Measurements from ENCODE around the gene HDGFL2.

Gene HDGFL2

DNA sequence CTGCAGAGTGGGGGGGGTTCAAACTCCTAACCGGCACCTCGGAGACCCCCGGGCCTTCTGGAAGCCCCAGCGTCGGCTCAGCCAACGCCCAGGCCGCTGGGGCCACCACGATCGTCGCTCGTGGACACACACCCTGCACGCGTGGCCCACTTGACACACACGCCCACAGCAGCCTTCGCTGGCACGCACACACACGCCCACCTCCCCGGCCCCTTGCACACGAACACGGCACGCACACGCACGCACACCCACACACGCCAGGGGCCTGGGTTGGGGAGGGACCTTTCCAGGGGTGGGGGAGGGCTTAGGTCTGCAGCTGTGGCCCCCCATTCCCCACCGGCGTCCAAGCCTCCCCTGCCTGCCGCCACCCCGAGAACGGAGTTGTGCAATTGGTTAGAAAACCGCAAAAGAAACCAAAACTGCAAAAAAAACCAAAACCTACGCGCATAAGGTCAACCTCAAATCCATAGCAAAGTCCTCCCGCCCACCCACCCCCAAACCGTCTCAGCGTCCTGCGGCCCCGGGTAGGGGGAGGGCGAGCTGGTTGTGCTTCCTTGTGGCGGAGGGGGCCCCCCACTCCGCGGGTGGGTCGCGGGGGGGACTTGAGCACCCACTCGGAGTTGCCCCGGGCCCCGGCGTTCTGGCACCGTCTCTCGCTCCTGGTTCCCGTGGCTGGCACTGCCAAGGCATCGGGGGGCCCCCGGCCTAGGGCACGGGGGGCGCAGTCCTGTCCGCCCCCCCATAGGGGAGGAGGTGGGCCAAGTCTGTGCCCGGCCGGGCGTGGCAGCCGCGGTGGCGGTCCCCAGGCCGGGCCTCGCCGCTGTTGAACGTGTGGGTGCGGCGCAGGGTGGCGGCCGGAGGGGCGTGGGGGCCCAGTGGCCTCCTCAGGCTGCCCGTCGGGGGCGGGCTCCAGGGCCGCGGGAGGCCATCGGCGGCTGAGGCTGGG, 71.1 kb downstream of the HDGFL2 start:
- Histone ChIP-seq H3K9me3 (replicated peaks; ENCODE audit: insufficient read depth, low read length) (no peaks in the 10 kb centered on the region), H3K9ac (ENCODE audit: low read length) (no peak overlapping the region), H3F3A (ENCODE audit: insufficient read depth, low read length) (no peaks in the 10 kb centered on the region), H3K9me2 (replicated peaks; ENCODE audit: insufficient read depth, low read length) (no peaks in the 10 kb centered on the region), H3K4me1 (ENCODE audit: low read length) (peaks cover 5% of the 10 kb centered on the region; the same call in 1 of the 2 replicates), H3K4me2 (ENCODE audit: low read depth, low read length) (no peak overlapping the region), H3K27ac (ENCODE audit: low read length) (no peak overlapping the region), H3K79me2 (ENCODE audit: low read length) (no peaks in the 10 kb centered on the region), H3K27me3 (replicated peaks; ENCODE audit: insufficient read depth, low read length) (peaks cover 69% of the 10 kb centered on the region), H3K4me3 (ENCODE audit: low read length) (no peak overlapping the region), H3K36me3 (replicated peaks; ENCODE audit: insufficient read depth, low read length) (no peaks in the 10 kb centered on the region), H2AFZ (ENCODE audit: low read length) (no peak overlapping the region), H4K20me1 (ENCODE audit: insufficient read depth, low read length) (no peaks in the 10 kb centered on the region)
- no peak for DNase-seq
- TF ChIP-seq, protein P1, sequence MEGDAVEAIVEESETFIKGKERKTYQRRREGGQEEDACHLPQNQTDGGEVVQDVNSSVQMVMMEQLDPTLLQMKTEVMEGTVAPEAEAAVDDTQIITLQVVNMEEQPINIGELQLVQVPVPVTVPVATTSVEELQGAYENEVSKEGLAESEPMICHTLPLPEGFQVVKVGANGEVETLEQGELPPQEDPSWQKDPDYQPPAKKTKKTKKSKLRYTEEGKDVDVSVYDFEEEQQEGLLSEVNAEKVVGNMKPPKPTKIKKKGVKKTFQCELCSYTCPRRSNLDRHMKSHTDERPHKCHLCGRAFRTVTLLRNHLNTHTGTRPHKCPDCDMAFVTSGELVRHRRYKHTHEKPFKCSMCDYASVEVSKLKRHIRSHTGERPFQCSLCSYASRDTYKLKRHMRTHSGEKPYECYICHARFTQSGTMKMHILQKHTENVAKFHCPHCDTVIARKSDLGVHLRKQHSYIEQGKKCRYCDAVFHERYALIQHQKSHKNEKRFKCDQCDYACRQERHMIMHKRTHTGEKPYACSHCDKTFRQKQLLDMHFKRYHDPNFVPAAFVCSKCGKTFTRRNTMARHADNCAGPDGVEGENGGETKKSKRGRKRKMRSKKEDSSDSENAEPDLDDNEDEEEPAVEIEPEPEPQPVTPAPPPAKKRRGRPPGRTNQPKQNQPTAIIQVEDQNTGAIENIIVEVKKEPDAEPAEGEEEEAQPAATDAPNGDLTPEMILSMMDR (IDR thresholded peaks at IDR 0.05; ENCODE audit: low read length): no peak
- TF ChIP-seq EZH2phosphoT487 (IDR thresholded peaks at IDR 0.05; ENCODE audit: low read length) (no peak), EZH2 (optimal IDR thresholded peaks at IDR 0.05; ENCODE audit: low read depth, low read length) (no peak)

DNA sequence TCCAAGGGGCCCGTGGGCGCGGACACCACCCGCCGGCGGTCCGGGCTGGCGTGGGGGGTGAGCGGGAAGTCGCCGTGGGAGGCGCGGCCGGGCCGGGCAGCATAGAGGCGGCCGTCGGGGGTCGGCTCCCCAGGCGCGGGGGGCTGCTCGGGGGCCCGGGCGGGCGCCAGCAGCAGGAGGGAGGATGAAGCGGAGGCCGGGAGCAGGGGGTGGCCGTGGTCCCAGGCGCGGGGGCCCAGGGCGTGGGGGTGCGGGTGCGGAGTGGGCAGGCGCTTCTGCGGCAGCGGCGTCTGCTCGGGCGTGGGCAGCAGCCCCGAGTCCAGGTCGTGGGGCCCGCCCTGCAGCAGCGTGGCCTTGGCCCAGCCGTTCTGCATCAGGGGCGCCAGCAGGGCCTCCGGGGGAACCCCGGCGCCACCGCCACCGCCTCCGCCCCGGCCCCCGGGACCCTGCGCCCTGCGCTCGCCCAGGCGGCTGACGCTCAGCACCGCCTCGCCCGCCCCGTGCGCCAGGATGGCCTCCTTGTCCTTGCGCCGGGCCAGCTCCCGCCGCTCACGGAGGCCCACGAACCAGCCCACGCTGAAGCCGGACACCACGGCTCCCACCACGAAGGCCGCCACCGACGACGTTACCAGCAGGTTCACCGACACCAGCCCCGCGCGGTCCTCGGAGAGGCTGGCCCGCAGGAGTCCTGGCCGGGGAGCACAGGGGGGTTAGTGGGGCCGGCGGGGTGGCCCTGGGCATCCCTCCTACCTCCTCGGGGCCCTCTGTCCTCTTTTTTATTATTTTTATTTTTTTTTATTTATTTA, 71.9 kb downstream of the HDGFL2 start:
- Histone ChIP-seq H3K79me2 (ENCODE audit: low read length) (no peaks in the 10 kb centered on the region), H3F3A (ENCODE audit: insufficient read depth, low read length) (no peaks in the 10 kb centered on the region), H3K4me2 (ENCODE audit: low read depth, low read length) (no peak overlapping the region), H3K27me3 (replicated peaks; ENCODE audit: insufficient read depth, low read length) (peaks cover 69% of the 10 kb centered on the region), H3K4me1 (ENCODE audit: low read length) (peaks cover 5% of the 10 kb centered on the region; the same call in 1 of the 2 replicates), H3K9me2 (replicated peaks; ENCODE audit: insufficient read depth, low read length) (no peaks in the 10 kb centered on the region), H3K36me3 (replicated peaks; ENCODE audit: insufficient read depth, low read length) (no peaks in the 10 kb centered on the region), H4K20me1 (ENCODE audit: insufficient read depth, low read length) (no peaks in the 10 kb centered on the region), H3K9me3 (replicated peaks; ENCODE audit: insufficient read depth, low read length) (no peaks in the 10 kb centered on the region), H2AFZ (ENCODE audit: low read length) (no peak overlapping the region), H3K4me3 (ENCODE audit: low read length) (no peak overlapping the region), H3K9ac (ENCODE audit: low read length) (no peak overlapping the region), H3K27ac (ENCODE audit: low read length) (no peak overlapping the region)
- DNase-seq: no peak
- TF ChIP-seq EZH2phosphoT487 (IDR thresholded peaks at IDR 0.05; ENCODE audit: low read length) (no peak), EZH2 (optimal IDR thresholded peaks at IDR 0.05; ENCODE audit: low read depth, low read length) (no peak)
- TF ChIP-seq, protein P1 (IDR thresholded peaks at IDR 0.05; ENCODE audit: low read length): no peak

DNA sequence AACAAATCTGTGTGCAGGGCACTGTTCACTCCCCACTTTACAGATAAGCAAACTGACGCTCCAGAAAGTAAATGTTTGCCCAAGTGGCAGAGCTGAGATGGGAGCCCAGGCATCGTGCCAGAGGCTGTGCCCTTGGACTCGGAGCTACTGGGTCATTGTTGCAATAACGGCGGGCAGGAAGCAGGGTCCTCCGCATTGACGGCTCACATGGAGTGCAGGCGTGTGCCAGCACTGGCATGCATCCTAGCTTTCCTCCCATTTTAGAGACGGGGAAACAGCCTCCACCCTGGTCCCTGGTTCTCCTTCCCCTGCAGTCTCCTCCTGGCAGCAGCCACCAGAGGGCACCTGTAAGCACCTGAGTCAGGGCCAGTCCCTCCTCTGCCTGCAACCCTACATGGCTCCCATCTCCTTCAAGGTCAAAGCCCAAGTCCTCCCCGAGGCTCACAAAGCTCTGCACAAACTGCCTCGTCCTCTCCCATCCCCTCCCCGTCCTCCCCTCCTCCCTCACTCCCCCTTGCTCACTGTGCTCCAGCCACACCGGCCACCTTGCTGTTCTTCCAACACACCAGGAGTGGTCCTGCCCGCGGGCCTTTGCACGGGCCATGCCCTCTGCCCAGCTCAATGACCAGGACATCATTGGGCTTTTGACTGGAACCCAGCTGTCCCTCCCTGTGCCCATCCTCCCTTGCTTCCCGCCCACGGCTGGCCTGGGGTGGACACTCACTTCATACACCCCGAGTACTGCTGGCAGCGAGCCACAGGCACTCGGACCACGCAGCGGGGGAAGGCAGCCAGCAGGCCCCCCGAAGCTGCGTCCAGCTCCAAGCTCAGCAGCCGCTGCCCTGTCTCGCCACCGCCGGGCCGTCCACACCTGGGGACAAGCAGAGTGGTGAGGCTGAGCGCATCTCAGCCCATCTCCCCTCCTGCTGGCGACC, 75.5 kb downstream of the HDGFL2 start:
- Histone ChIP-seq H3K9me2 (replicated peaks; ENCODE audit: insufficient read depth, low read length) (no peaks in the 10 kb centered on the region), H4K20me1 (ENCODE audit: insufficient read depth, low read length) (no peaks in the 10 kb centered on the region), H3K4me3 (ENCODE audit: low read length) (no peak overlapping the region), H3K9ac (ENCODE audit: low read length) (no peak overlapping the region), H3K79me2 (ENCODE audit: low read length) (no peaks in the 10 kb centered on the region), H3F3A (ENCODE audit: insufficient read depth, low read length) (no peaks in the 10 kb centered on the region), H3K27me3 (replicated peaks; ENCODE audit: insufficient read depth, low read length) (peaks cover 72% of the 10 kb centered on the region), H2AFZ (ENCODE audit: low read length) (no peak overlapping the region), H3K36me3 (replicated peaks; ENCODE audit: insufficient read depth, low read length) (no peaks in the 10 kb centered on the region), H3K4me2 (ENCODE audit: low read depth, low read length) (no peak overlapping the region), H3K4me1 (ENCODE audit: low read length) (no peaks in the 10 kb centered on the region), H3K27ac (ENCODE audit: low read length) (no peak overlapping the region), H3K9me3 (replicated peaks; ENCODE audit: insufficient read depth, low read length) (no peaks in the 10 kb centered on the region)
- DNase-seq: no peak
- no peak for TF ChIP-seq EZH2 (optimal IDR thresholded peaks at IDR 0.05; ENCODE audit: low read depth, low read length)
- TF ChIP-seq, protein P1 (IDR thresholded peaks at IDR 0.05; ENCODE audit: low read length): peak; percentile 50
- TF ChIP-seq EZH2phosphoT487 (IDR thresholded peaks at IDR 0.05; ENCODE audit: low read length): no peak
